ENCODE results near the gene SERPINA5. TPM values are rescaled to one million over a fixed set of nuclear protein-coding genes. Genes with fewer than 3 reads are reported as not detected.

The SERPINA5 gene
- total and polyA plus RNA-seq, 2 of the 13 experiments (the other 11 are each of a cell fraction or from before 2014, with no cell fraction given) = 449 to 498 TPM

GRCh38 chr14:94548131-94548998, 32.9 kb upstream of the SERPINA5 start (continued):
- TF ChIP-seq MEIS1 (CRISPR knock-in tag; IDR thresholded peaks at IDR 0.05; ENCODE audit: borderline replicate concordance) (peak; percentile 28; the same call in 1 of the 2 replicates), ZNF296 (CRISPR knock-in tag; conservative IDR thresholded peaks at IDR 0.05) (no peak), NR2C2 (CRISPR knock-in tag; IDR thresholded peaks at IDR 0.05; ENCODE audit: borderline replicate concordance) (no peak; the same call in 1 of the 2 replicates), PHF8 (CRISPR knock-in tag; IDR thresholded peaks at IDR 0.05) (no peak), NBN (conservative IDR thresholded peaks at IDR 0.05) (no peak), ZFP36L1 (CRISPR knock-in tag; IDR thresholded peaks at IDR 0.05) (0 out of 2 replicates have a peak, but pooled peaks have one; percentile 18), ZNF710 (CRISPR knock-in tag; IDR thresholded peaks at IDR 0.05; ENCODE audit: borderline replicate concordance) (peak; percentile 36; the same call in 1 of the 2 replicates), ZNF574 (CRISPR knock-in tag; IDR thresholded peaks at IDR 0.05) (peak; percentile 62; the same call in 1 of the 2 replicates), ZNF225 (CRISPR knock-in tag; IDR thresholded peaks at IDR 0.05) (0 out of 2 replicates have a peak, but pooled peaks have one; percentile 13), ZNF292 (CRISPR knock-in tag; IDR thresholded peaks at IDR 0.05; ENCODE audit: borderline replicate concordance, low read depth) (peak; percentile 91), PHF20 (CRISPR knock-in tag; IDR thresholded peaks at IDR 0.05) (no peak), TAF15 (IDR thresholded peaks at IDR 0.05; ENCODE audit: low read depth, low read length, poor library complexity, severe bottlenecking) (no peak), MLLT10 (CRISPR knock-in tag; IDR thresholded peaks at IDR 0.05) (no peak), ERF (CRISPR knock-in tag; IDR thresholded peaks at IDR 0.05) (peak; percentile 53; the same call in 1 of the 2 replicates), ZNF142 (CRISPR knock-in tag; IDR thresholded peaks at IDR 0.05) (no peak), KDM3A (CRISPR knock-in tag; IDR thresholded peaks at IDR 0.05; ENCODE audit: low read depth) (no peak), ZNF780A (CRISPR knock-in tag; IDR thresholded peaks at IDR 0.05) (no peak), ZNF709 (CRISPR knock-in tag; IDR thresholded peaks at IDR 0.05) (peak; percentile 71; the same call in 1 of the 2 replicates), ZNF891 (CRISPR knock-in tag; IDR thresholded peaks at IDR 0.05) (no peak)
